D341Med (cell line): ENCODE data around the gene ZNF319.

Experiments
- DNase-seq: peaks from one replicate; pipeline ENCODE4 v3.0.0; 2012; ENCODE audit warnings: low spot score

Gene ZNF319

GRCh38 chr16:57956270-57956808 lies 44.1 kb downstream of the ZNF319 start:
- DNase-seq, result no peak

- no peak for DNase-seq
Measured at GRCh38 chr16:57955572-57956188, 44.8 kb downstream of the ZNF319 start.

GRCh38 chr16:57953857-57954256 lies 46.6 kb downstream of the ZNF319 start:
- no peak for DNase-seq

- DNase-seq, result no peak
Measured at GRCh38 chr16:57952909-57953308, 47.6 kb downstream of the ZNF319 start.

GRCh38 chr16:57951204-57951960 lies 49.1 kb downstream of the ZNF319 start:
- no peak for DNase-seq

- no peak for DNase-seq
Measured at GRCh38 chr16:57950382-57950781, 50.1 kb downstream of the ZNF319 start.

GRCh38 chr16:57949595-57950238 lies 50.8 kb downstream of the ZNF319 start:
- DNase-seq, result no peak

GRCh38 chr16:57949013-57949412 lies 51.5 kb downstream of the ZNF319 start:
- no peak for DNase-seq

- no peak for DNase-seq
Measured at GRCh38 chr16:57948027-57948426, 52.4 kb downstream of the ZNF319 start.

- DNase-seq, result no peak
Measured at GRCh38 chr16:57947261-57947660, 53.2 kb downstream of the ZNF319 start.

- DNase-seq, result peak; percentile 60
Measured at GRCh38 chr16:57946181-57946801, 54.2 kb downstream of the ZNF319 start.

GRCh38 chr16:57945740-57946138 lies 54.7 kb downstream of the ZNF319 start:
- no peak for DNase-seq

GRCh38 chr16:57944970-57945739 lies 55.3 kb downstream of the ZNF319 start:
- no peak for DNase-seq
